Esophagus mucosa (tissue), 1 donor: ENCODE data around the gene DNAH17. TPM values are rescaled to one million over a fixed set of nuclear protein-coding genes. Genes with fewer than 3 reads are reported as not detected.

Source experiments
- ATAC-seq: fragments of 200-7000 bp; cut with Tn5 transposase; one replicate; pipeline ENCODE4 v1.9.1; 2020
- total RNA-seq: library from RNA; stranded (reverse); gene quantifications from one replicate; pipeline ENCODE4 v1.2.4, GENCODE V29; 2023
- donor health status: DM: yes; HTN: yes; CAD: no.

Gene DNAH17
- total RNA-seq, 1 donor from 2014 or later, result 0.12 TPM

- ATAC-seq, result no peak
Measured at GRCh38 chr17:78605886-78606285, 28.7 kb upstream of the DNAH17 start.

- ATAC-seq, result no peak
Measured at GRCh38 chr17:78605429-78605828, 28.2 kb upstream of the DNAH17 start.

DNA sequence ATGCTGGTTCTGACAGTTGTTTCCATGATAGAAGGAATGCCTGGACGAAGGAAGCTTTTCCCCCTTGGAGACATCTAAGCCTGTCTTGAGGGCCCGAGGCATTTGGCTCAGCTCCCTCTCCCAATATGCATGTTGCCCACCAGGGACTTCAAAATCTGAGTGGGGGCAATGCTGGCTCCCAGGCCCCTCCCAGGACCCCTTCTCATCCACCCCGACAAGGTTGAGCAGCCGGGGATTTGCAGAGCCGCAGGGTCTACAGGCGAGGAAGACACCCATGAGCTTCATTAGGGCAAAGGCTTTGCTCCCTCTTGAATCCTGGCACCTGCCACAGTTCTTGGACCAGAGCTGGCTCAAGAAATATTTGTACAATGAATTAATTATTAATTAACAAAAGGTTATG is 25.1 kb upstream of the DNAH17 start:
- no peak for ATAC-seq

GRCh38 chr17:78601577-78602190 is 24.5 kb upstream of the DNAH17 start:
- no peak for ATAC-seq

DNA sequence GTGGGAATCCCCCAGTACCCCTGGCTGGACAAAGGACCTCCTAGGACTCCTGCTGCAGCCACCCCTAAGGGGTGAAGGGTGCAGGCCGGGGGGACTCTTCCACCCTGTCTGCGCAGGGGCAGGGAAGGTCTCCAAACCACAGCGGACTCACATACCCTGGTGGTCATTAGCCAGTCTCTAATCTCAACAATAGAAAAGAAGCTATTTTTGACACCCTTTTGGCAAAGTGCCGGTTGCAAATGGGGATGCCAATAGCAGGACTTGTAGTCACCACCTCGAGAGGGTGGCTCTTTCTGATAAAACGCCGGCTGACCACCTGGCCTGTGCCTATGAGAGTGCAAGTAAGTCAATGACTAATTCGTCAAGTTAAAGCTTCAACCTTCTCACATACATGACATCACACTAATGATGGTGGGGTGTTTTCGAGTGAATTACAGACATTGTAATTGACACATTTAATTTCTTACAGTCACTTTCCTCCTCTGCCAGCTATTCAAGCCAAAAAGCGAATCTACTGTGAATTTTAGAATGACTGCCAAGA is 23.1 kb upstream of the DNAH17 start:
- no peak for ATAC-seq

DNA sequence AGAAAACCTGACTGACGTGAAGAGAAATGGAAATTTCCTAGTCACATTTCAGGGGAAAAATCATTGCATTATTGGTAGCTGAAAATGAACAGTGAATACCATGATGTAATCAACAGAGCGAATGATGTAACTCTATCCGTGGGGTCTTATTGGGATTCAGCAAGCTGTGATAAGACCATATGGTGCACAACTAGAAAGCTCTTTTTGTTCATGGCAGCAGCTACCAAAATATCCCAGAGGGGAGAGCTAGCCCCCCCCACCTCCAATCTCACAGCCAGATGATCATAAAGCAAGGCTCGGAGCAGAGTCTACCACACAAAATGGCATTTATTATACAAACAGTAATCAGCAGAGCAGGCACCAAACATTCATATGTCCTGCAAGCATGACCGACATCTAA is 22.2 kb upstream of the DNAH17 start:
- ATAC-seq, result no peak

GRCh38 chr17:78598013-78598471 is 20.8 kb upstream of the DNAH17 start:
- ATAC-seq, result no peak

- ATAC-seq, result no peak
Measured at GRCh38 chr17:78596871-78597764, 19.9 kb upstream of the DNAH17 start.

- no peak for ATAC-seq
Measured at GRCh38 chr17:78595135-78595810, 18.1 kb upstream of the DNAH17 start.

GRCh38 chr17:78592991-78593329 is 15.8 kb upstream of the DNAH17 start:
- ATAC-seq, result no peak

- no peak for ATAC-seq
Measured at GRCh38 chr17:78591263-78591671, 14.1 kb upstream of the DNAH17 start.

GRCh38 chr17:78589885-78590284 is 12.7 kb upstream of the DNAH17 start:
- ATAC-seq, result no peak

DNA sequence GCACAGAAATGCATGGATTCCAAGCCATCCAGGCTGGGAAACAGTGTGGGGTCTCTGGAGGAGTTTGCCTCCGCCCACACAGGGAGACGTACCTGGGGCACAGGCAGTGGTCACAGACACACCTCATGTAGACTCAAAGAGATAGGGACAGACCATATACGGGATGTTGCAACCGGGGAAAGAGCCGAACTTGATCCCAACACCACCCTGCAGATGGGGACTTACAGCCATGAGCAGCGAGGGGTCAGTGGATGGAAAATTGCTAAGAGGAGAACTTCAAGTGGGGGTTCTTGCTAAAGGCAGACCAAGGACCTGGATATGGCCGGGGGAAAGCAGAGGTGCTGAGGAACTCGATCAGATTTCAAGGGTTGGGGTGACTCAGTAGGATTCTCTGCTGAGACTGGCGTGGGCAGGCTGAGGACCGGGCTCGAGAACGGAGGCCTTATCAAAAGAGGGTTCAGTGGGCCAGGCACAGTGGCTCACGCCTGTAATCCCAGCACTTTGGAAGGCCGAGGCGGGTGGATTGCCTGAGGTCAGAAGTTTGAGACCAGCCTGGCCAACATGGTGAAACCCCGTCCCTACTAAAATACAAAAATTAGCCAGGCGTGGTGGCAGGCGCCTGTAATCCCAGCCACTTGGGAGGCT is 12.0 kb upstream of the DNAH17 start:
- ATAC-seq, result no peak

DNA sequence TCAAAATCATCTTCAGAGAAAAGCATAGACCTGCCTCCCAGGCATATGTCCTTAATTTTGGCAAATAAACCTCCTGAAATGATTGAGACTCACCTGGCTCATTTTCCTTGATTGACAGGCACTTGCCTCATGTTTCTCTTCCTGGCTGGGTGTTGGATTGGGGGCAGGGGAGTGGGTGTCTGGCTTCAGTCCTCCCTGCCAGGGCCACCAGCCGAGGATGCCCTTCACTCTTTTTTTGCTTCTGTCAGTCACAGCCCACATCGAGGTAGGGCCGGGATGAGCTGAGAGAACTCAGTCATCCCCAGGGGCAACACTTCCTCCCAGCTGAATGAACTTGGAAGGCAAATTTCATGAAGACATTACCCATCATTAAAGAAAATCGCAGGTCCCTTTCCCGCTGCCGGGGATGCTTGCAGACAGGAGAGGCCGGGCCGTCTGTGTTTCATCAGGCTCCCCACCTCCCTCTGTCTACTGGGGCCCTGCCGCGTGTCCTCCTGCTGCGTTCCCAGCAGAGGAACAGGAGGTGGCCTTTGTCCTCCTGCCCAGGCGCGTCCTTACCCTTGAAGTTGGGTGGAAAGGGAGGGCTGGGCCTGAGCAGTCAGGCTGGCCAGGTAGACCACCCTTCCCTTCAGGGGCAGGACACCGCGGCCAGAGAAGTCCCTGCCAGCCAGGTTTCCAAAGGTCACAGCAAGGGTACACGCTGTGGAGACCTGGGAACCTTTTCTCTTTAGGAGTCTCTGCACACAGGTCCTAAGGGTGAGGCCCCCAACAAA is 11.2 kb upstream of the DNAH17 start:
- no peak for ATAC-seq

DNA sequence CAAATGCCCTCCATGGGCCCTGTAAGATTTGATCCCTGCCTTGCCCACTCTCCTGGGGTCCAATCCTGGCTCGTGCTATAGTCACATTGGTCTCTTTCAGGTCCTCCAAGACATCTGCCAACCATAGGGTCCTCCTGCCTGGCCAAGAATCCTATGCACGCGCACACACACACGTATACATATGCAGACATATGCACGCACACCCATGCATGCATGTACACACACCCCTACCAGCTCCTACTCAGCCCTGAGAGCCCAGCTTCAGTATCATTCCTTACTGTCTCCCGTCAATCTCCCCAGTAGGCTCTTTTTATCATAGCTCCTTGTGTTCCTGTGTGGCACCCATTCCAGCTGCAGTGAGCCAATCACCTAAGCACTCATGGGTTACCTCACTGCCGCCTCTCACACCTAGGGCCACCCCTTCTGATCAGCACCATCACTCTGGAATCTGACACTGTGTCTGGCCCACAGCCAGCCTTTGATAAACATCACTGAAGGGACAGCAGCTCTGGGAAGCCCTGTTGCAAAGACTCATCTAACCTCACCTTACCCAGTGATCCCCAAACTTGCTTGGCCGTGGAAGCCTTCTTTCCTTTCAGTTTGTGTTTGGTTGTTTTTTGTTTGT is 7.9 kb upstream of the DNAH17 start:
- no peak for ATAC-seq

DNA sequence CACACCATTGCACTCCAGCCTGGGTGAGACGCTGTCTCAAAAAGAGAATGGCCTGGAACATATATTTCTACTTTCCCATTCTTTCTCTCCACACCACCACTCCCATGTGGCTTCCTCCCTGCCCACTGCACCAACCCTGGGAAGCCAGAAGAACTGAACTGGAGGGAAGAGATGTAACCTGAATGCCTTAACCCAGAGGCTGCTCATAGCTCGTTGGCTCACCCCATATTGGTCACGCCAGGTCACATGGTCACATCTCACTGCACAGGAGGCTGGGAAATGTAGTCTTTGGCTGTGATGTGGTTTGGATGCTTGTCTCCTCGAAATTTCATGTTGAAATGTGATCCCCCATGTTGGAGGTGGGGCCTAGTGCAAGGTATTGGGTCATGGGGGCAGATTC is 5.9 kb upstream of the DNAH17 start:
- ATAC-seq, result peak; percentile 51

- ATAC-seq, result no peak
Measured at GRCh38 chr17:78581304-78581703, 4.1 kb upstream of the DNAH17 start.

DNA sequence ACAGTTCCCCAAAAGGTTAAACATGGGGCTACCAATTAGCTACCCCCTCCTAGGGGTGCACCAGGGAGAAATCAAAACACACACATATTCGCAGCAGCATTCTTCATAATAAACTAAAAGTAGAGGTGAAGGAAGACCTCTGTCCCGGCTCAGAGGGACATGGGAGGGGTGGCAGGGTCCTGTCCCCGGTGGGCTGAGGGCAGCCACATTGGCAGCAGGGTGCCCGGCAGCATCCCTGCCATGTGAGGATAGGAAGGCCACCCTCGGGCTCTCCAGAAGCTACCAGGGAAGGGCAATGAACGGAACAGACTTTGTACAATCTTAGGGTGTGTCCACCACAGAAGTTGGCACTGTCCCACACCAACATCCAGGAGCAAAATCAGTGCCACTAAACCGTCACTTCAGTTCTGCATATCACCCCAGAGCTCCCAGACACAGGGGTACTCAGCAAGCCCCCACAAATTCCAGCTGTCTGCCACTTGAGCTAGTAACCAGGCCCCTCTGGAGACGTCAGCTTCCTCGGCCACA is 3.1 kb upstream of the DNAH17 start:
- ATAC-seq, result no peak

GRCh38 chr17:78576389-78577112 is 645 bp downstream of the DNAH17 start:
- ATAC-seq, result no peak

GRCh38 chr17:78575899-78576298 is 1.3 kb downstream of the DNAH17 start:
- ATAC-seq, result no peak

DNA sequence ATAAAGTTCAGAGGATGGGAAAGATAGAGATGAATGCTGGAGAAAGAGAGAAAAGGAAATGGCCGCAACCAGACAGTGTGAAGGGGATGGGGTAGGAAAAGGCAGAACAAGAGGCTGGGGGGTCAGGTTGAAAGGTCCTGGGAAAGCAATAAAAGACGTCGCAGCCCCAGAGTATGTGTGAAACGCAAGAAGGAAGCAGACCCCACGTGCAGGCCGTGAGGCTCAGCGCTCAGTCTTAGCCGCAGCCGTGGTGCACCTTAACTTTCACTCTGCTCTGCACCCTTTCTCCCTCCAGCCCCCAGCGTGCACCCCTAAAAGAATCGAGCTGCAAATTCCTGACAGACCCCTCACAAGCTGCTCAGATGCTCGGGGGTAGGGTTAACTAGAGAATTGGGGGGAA is 1.9 kb downstream of the DNAH17 start:
- ATAC-seq, result no peak
